HG03039 (cell line): Measurements from ENCODE around the gene GOLGA8N.
"Not testable (repeated sequence)": the region's sequence is repeated elsewhere in the genome, so short reads cannot be mapped to it uniquely, and the experiment has no call there.

Experiments
- ATAC-seq: cut with Tn5 transposase; IDR thresholded peaks from one replicate; pipeline ENCODE4 v1.9.1; 2021; ENCODE audit warnings: mild to moderate bottlenecking, moderate library complexity; ENCODE audit not compliant: unreplicated experiment

GOLGA8N gene

GRCh38 chr15:32593151-32593550 is at the start of gene GOLGA8N:
Gene GOLGA8N (plus strand): TSS chr15:32593456.
- not testable (repeated sequence) for ATAC-seq

GRCh38 chr15:32543456-32543855 is 49.8 kb upstream of the GOLGA8N start:
- not testable (repeated sequence) for ATAC-seq

GRCh38 chr15:32545129-32545528 is 48.1 kb upstream of the GOLGA8N start:
- not testable (repeated sequence) for ATAC-seq

- ATAC-seq = not testable (repeated sequence)
These were observed 38.7 kb upstream of the GOLGA8N start for GRCh38 chr15:32554587-32554986.

- not testable (repeated sequence) for ATAC-seq
These were observed 31.1 kb upstream of the GOLGA8N start for GRCh38 chr15:32562198-32562597.

GRCh38 chr15:32568988-32569387 is 24.3 kb upstream of the GOLGA8N start:
- not testable (repeated sequence) for ATAC-seq

GRCh38 chr15:32578482-32578881 is 14.8 kb upstream of the GOLGA8N start:
- ATAC-seq = not testable (repeated sequence)

- not testable (repeated sequence) for ATAC-seq
These were observed 7.4 kb upstream of the GOLGA8N start for GRCh38 chr15:32585844-32586243.

- not testable (repeated sequence) for ATAC-seq
These were observed 16.3 kb downstream of the GOLGA8N start for GRCh38 chr15:32609518-32609917.

- not testable (repeated sequence) for ATAC-seq
These were observed 17.5 kb downstream of the GOLGA8N start for GRCh38 chr15:32610719-32611118.

- peak; percentile 25 for ATAC-seq
These were observed 21.4 kb downstream of the GOLGA8N start for GRCh38 chr15:32614712-32615050.

- peak; percentile 76 for ATAC-seq
These were observed 22.0 kb downstream of the GOLGA8N start, which contains the start of gene ARHGAP11A for GRCh38 chr15:32615051-32615870. Gene ARHGAP11A (plus strand): TSS chr15:32615504. CDS start chr15:32616212, 708 bp downstream.

- peak; percentile 14 for ATAC-seq
These were observed 22.7 kb downstream of the GOLGA8N start for GRCh38 chr15:32615871-32616426.

GRCh38 chr15:32636410-32636809 is 43.2 kb downstream of the GOLGA8N start:
- no peak for ATAC-seq

GRCh38 chr15:32636908-32637567 is 43.8 kb downstream of the GOLGA8N start:
- ATAC-seq = no peak

GRCh38 chr15:32637704-32638103 is 44.4 kb downstream of the GOLGA8N start:
- no peak for ATAC-seq

- no peak for ATAC-seq
These were observed 48.3 kb downstream of the GOLGA8N start, which contains the start of gene SCG5 for GRCh38 chr15:32641517-32642059. Gene SCG5 (plus strand): TSS chr15:32641710. CDS start chr15:32643593, 1,883 bp downstream.

GRCh38 chr15:32642667-32643435 is 49.6 kb downstream of the GOLGA8N start:
- ATAC-seq = no peak

GRCh38 chr15:32643907-32644445 is 50.7 kb downstream of the GOLGA8N start:
- ATAC-seq = no peak

GRCh38 chr15:32646291-32646690 is 53.0 kb downstream of the GOLGA8N start:
- ATAC-seq = no peak
